ENCODE results near the gene PIF1. TPM values are rescaled to one million over a fixed set of nuclear protein-coding genes. Genes with fewer than 3 reads are reported as not detected.

The PIF1 gene
- polyA plus RNA-seq, 1 donor from 2014 or later = 0.78 TPM

- TF ChIP-seq EZH2 (IDR thresholded peaks at IDR 0.05; ENCODE audit: borderline replicate concordance, insufficient read depth, low read length, poor library complexity, severe bottlenecking) (no peak), RAD21 (conservative IDR thresholded peaks at IDR 0.05) (no peak), REST (IDR thresholded peaks at IDR 0.05; ENCODE audit: borderline replicate concordance) (no peak), POLR2AphosphoS5 (IDR thresholded peaks at IDR 0.05) (no peak), TAF1 (IDR thresholded peaks at IDR 0.05; ENCODE audit: low read depth) (no peak), EP300 (conservative IDR thresholded peaks at IDR 0.05; ENCODE audit: poor library complexity, severe bottlenecking) (no peak), MXI1 (conservative IDR thresholded peaks at IDR 0.05; ENCODE audit: poor library complexity, severe bottlenecking) (no peak), SMC3 (conservative IDR thresholded peaks at IDR 0.05; ENCODE audit: poor library complexity) (no peak), CTCF (IDR thresholded peaks at IDR 0.05; ENCODE audit: poor library complexity, severe bottlenecking) (no peak)
- Histone ChIP-seq H3K9ac (ENCODE audit: low read length) (no peak overlapping the region), H3K9me2 (ENCODE audit: insufficient read depth, low read length) (no peaks in the 10 kb centered on the region), H3K36me3 (ENCODE audit: insufficient read depth, low read length) (no peaks in the 10 kb centered on the region), H2AFZ (ENCODE audit: low read depth, low read length) (no peak overlapping the region), H3K27ac (ENCODE audit: low read length) (no peak overlapping the region), H3K4me2 (ENCODE audit: low read length) (no peak overlapping the region), H3K4me3 (ENCODE audit: low read length) (no peak overlapping the region), H3K9me3 (ENCODE audit: low read length) (no peaks in the 10 kb centered on the region), H3F3A (ENCODE audit: insufficient read depth, low read length, poor library complexity, severe bottlenecking) (no peaks in the 10 kb centered on the region), H3K79me2 (replicated peaks; ENCODE audit: insufficient read depth, low read length) (no peaks in the 10 kb centered on the region), H4K20me1 (ENCODE audit: insufficient read depth) (no peaks in the 10 kb centered on the region), H3K27me3 (ENCODE audit: insufficient read depth, low read depth, low read length) (no peaks in the 10 kb centered on the region)
These were observed 18.9 kb downstream of the PIF1 start for GRCh38 chr15:64806509-64806908.

- H2AFZ ChIP-seq (ENCODE audit: low read depth, low read length) = no peak overlapping the region
- H3K27ac ChIP-seq (ENCODE audit: low read length) = no peak overlapping the region
- no peaks in the 10 kb centered on the region for H3F3A ChIP-seq (ENCODE audit: insufficient read depth, low read length, poor library complexity, severe bottlenecking)
- no peaks in the 10 kb centered on the region for H4K20me1 ChIP-seq (ENCODE audit: insufficient read depth)
- no peak overlapping the region for H3K9ac ChIP-seq (ENCODE audit: low read length)
- no peak for TF ChIP-seq TAF1 (IDR thresholded peaks at IDR 0.05; ENCODE audit: low read depth)
- TF ChIP-seq EP300 (conservative IDR thresholded peaks at IDR 0.05; ENCODE audit: poor library complexity, severe bottlenecking) = no peak
- no peak for TF ChIP-seq REST (IDR thresholded peaks at IDR 0.05; ENCODE audit: borderline replicate concordance)
- TF ChIP-seq CTCF (IDR thresholded peaks at IDR 0.05; ENCODE audit: poor library complexity, severe bottlenecking) = no peak
- H3K36me3 ChIP-seq (ENCODE audit: insufficient read depth, low read length) = no peaks in the 10 kb centered on the region
- no peaks in the 10 kb centered on the region for H3K79me2 ChIP-seq (replicated peaks; ENCODE audit: insufficient read depth, low read length)
- no peaks in the 10 kb centered on the region for H3K27me3 ChIP-seq (ENCODE audit: insufficient read depth, low read depth, low read length)
- H3K4me3 ChIP-seq (ENCODE audit: low read length) = no peak overlapping the region
- H3K4me2 ChIP-seq (ENCODE audit: low read length) = no peak overlapping the region
- no peaks in the 10 kb centered on the region for H3K9me2 ChIP-seq (ENCODE audit: insufficient read depth, low read length)
- H3K9me3 ChIP-seq (ENCODE audit: low read length) = no peaks in the 10 kb centered on the region
These were observed 20.8 kb downstream of the PIF1 start for GRCh38 chr15:64804619-64805018.

Data from neural cell (in vitro differentiated cells).